ENCODE measurements around the gene FMN1. TPM values are rescaled to one million over a fixed set of nuclear protein-coding genes. Genes with fewer than 3 reads are reported as not detected.

The FMN1 gene
- total RNA-seq, 1 experiment from 2014 or later: 1.2 TPM

- H3K36me3 Mint-ChIP-seq (ENCODE audit: insufficient read depth, unreplicated experiment): no peaks in the 10 kb centered on the region
- no peak for TF ChIP-seq CTCF (IDR thresholded peaks at IDR 0.05; ENCODE audit: unreplicated experiment)
- no peak for DNase-seq (ENCODE audit: unreplicated experiment)
- H3K4me1 Mint-ChIP-seq (ENCODE audit: insufficient read depth, unreplicated experiment): no peaks in the 10 kb centered on the region
- H3K27me3 Mint-ChIP-seq (ENCODE audit: insufficient read depth, unreplicated experiment): no peaks in the 10 kb centered on the region
- no peaks in the 10 kb centered on the region for H3K9me3 Mint-ChIP-seq (ENCODE audit: unreplicated experiment)
- intact Hi-C loops (cut with micrococcal nuclease): loop anchor here (5.0 kb wide), 1 partner anchor 42 kb away; no protein-coding TSS in a partner anchor
- no TSS peak for BruUV-seq (replicated peaks)
- H3K27ac Mint-ChIP-seq (ENCODE audit: low read depth, unreplicated experiment): no peak overlapping the region
- CTCF ChIA-PET: no interaction called here
- no peak overlapping the region for H3K4me3 Mint-ChIP-seq (ENCODE audit: unreplicated experiment)
- POLR2A ChIA-PET: no interaction called here
Observed at GRCh38 chr15:32884146-32884545, 310.4 kb downstream of the FMN1 start.

DNA sequence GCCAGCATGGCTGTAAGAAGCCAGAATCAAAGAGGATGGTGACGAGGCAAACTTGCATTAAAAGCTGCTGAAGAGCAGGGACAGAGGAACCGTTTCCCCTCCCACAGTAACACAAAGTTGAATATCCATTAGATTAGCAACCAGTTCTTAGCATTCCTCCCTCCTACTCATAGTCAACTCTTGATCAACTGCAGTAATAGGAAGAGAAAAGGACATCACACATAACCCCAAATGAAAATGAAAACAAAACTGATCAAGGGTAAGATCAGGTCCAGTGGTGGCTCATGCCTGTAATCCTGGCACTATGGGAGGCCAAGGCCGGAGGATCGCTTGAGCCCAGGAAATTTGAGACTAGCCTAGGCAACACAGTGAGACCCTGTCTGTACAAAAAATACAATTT, 311.6 kb downstream of the FMN1 start:
- no peaks in the 10 kb centered on the region for H3K27me3 Mint-ChIP-seq (ENCODE audit: insufficient read depth, unreplicated experiment)
- BruUV-seq (replicated peaks): no TSS peak
- no peak overlapping the region for H3K27ac Mint-ChIP-seq (ENCODE audit: low read depth, unreplicated experiment)
- no peak overlapping the region for H3K4me3 Mint-ChIP-seq (ENCODE audit: unreplicated experiment)
- intact Hi-C loops (cut with micrococcal nuclease): loop anchor here (5.0 kb wide), 1 partner anchor 41 kb away; no protein-coding TSS in a partner anchor
- H3K36me3 Mint-ChIP-seq (ENCODE audit: insufficient read depth, unreplicated experiment): no peaks in the 10 kb centered on the region
- POLR2A ChIA-PET: no interaction called here
- no peak for TF ChIP-seq CTCF (IDR thresholded peaks at IDR 0.05; ENCODE audit: unreplicated experiment)
- CTCF ChIA-PET: no interaction called here
- DNase-seq (ENCODE audit: unreplicated experiment): no peak
- no peaks in the 10 kb centered on the region for H3K9me3 Mint-ChIP-seq (ENCODE audit: unreplicated experiment)
- no peaks in the 10 kb centered on the region for H3K4me1 Mint-ChIP-seq (ENCODE audit: insufficient read depth, unreplicated experiment)

GRCh38 chr15:32881528-32881927, 313.0 kb downstream of the FMN1 start:
- H3K4me3 Mint-ChIP-seq (ENCODE audit: unreplicated experiment): no peak overlapping the region
- no peak overlapping the region for H3K27ac Mint-ChIP-seq (ENCODE audit: low read depth, unreplicated experiment)
- no peak for TF ChIP-seq CTCF (IDR thresholded peaks at IDR 0.05; ENCODE audit: unreplicated experiment)
- intact Hi-C loops (cut with micrococcal nuclease): loop anchor here (5.0 kb wide), 1 partner anchor 39 kb away; no protein-coding TSS in a partner anchor
- no peaks in the 10 kb centered on the region for H3K36me3 Mint-ChIP-seq (ENCODE audit: insufficient read depth, unreplicated experiment)
- no peaks in the 10 kb centered on the region for H3K9me3 Mint-ChIP-seq (ENCODE audit: unreplicated experiment)
- no TSS peak for BruUV-seq (replicated peaks)
- no peaks in the 10 kb centered on the region for H3K4me1 Mint-ChIP-seq (ENCODE audit: insufficient read depth, unreplicated experiment)
- ChIA-PET CTCF (interaction anchor here (0.5 kb wide), 1 partner anchor 98 kb away, joined by 3 read pairs; no protein-coding TSS in a partner anchor), POLR2A (no interaction called here)
- DNase-seq (ENCODE audit: unreplicated experiment): no peak
- no peaks in the 10 kb centered on the region for H3K27me3 Mint-ChIP-seq (ENCODE audit: insufficient read depth, unreplicated experiment)

DNA sequence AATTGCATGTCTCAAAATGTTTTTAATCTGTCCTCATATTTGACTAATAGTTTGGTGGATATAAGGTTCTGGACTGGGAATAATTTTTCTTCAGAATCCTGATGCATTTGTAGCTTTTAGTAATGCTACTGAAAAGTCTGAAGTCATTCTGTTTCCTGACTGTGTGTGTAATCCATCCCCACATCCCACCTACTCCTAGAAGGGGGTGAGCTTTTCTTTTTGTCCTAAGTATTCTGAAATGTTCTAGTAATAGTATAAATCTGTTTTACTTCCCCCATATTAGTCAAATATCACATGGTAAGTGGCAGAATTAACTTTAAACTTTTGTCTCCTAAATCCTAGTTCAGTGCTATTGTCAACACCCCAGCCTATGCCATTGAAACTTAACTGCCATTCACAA, 313.9 kb downstream of the FMN1 start:
- Mint-ChIP-seq H3K4me1 (ENCODE audit: insufficient read depth, unreplicated experiment) (no peaks in the 10 kb centered on the region), H3K27me3 (ENCODE audit: insufficient read depth, unreplicated experiment) (no peaks in the 10 kb centered on the region), H3K4me3 (ENCODE audit: unreplicated experiment) (no peak overlapping the region), H3K36me3 (ENCODE audit: insufficient read depth, unreplicated experiment) (no peaks in the 10 kb centered on the region), H3K9me3 (ENCODE audit: unreplicated experiment) (no peaks in the 10 kb centered on the region), H3K27ac (ENCODE audit: low read depth, unreplicated experiment) (no peak overlapping the region)
- POLR2A ChIA-PET: interaction anchor here (1.0 kb wide), 1 partner anchor 29 kb away, joined by 6 read pairs; no protein-coding TSS in a partner anchor
- CTCF ChIA-PET: interaction anchor here (0.5 kb wide), 1 partner anchor 97 kb away, joined by 3 read pairs; no protein-coding TSS in a partner anchor
- TF ChIP-seq CTCF (IDR thresholded peaks at IDR 0.05; ENCODE audit: unreplicated experiment): no peak
- no peak for DNase-seq (ENCODE audit: unreplicated experiment)
- BruUV-seq (replicated peaks): no TSS peak
- intact Hi-C loops (cut with micrococcal nuclease): loop anchor here (5.0 kb wide), 1 partner anchor 38 kb away; no protein-coding TSS in a partner anchor

Measured in MCF 10A (cell line).